CD4-positive, alpha-beta memory T cell (primary cell): ENCODE measurements around the gene LRRC70. TPM values are rescaled to one million over a fixed set of nuclear protein-coding genes. Genes with fewer than 3 reads are reported as not detected.
"Not testable (repeated sequence)": the region's sequence is repeated elsewhere in the genome, so short reads cannot be mapped to it uniquely, and the experiment has no call there.

ENCODE experiments used
- CTCF ChIA-PET: fragments of 350-600 bp; sonication (Branson Sonifier 250); formaldehyde crosslinking; loops from one replicate; lab custom pipeline; 2021; ENCODE audit warnings: inconsistent platforms; ENCODE audit not compliant: partially characterized antibody; lab: Charles Lee
- POLR2A ChIA-PET: fragments of 350-600 bp; sonication (Branson Sonifier 250); formaldehyde crosslinking; loops from one replicate; lab custom pipeline; 2021; ENCODE audit not compliant: partially characterized antibody; lab: Charles Lee
- DNase-seq, 5 donors: peaks; one replicate each; pipeline versions ENCODE4 v3.0.0 to v3.0.0-alpha.2; 2020 to 2022; ENCODE audit warnings: mixed read lengths in 1 of 5
- H3K27ac ChIP-seq: one replicate; pipeline ENCODE4 v1.7.0; 2013; ENCODE audit warnings: low read depth, low read length
- H3K27me3 ChIP-seq: 2 replicates; pipeline ENCODE4 v1.7.0; 2013; ENCODE audit warnings: mild to moderate bottlenecking, low read length, moderate library complexity; ENCODE audit not compliant: insufficient read depth
- H3K36me3 ChIP-seq: 2 replicates; pipeline ENCODE4 v1.7.0; 2013; ENCODE audit warnings: mild to moderate bottlenecking, low read length, moderate library complexity; ENCODE audit not compliant: insufficient read depth
- H3K4me1 ChIP-seq: 2 replicates; pipeline ENCODE4 v1.7.0; 2013; ENCODE audit warnings: mild to moderate bottlenecking, low read length, moderate library complexity; ENCODE audit not compliant: insufficient read depth
- H3K4me3 ChIP-seq, 2 donors: one replicate each; pipeline ENCODE4 v1.7.0; 2013; ENCODE audit warnings: low read length in 2 of 2, mild to moderate bottlenecking in 1 of 2
- H3K9me3 ChIP-seq, 2 donors: one replicate each; pipeline ENCODE4 v1.7.0; 2013; ENCODE audit warnings: low read length in 2 of 2, control low read depth in 1 of 2; ENCODE audit not compliant: control insufficient read depth in 1 of 2
- H3K27ac Mint-ChIP-seq, 7 donors: one replicate each; pipeline ENCODE4 v1.8.0; 2020 to 2021; ENCODE audit warnings: mixed read lengths in 7 of 7, mild to moderate bottlenecking in 6 of 7, inconsistent platforms in 3 of 7, moderate library complexity in 3 of 7
- H3K27me3 Mint-ChIP-seq, 2 donors: one replicate each; pipeline ENCODE4 v1.8.0; 2020 to 2021; ENCODE audit warnings: mixed read lengths in 2 of 2
- H3K36me3 Mint-ChIP-seq, 2 donors: one replicate each; pipeline ENCODE4 v1.8.0; 2020 to 2021; ENCODE audit warnings: mixed read lengths in 2 of 2, inconsistent platforms in 1 of 2, mild to moderate bottlenecking in 1 of 2
- H3K4me1 Mint-ChIP-seq, 4 donors: one replicate each; pipeline ENCODE4 v1.8.0; 2020 to 2021; ENCODE audit warnings: mixed read lengths in 4 of 4, mild to moderate bottlenecking in 1 of 4
- H3K4me3 Mint-ChIP-seq, 8 donors: one replicate each; pipeline ENCODE4 v1.8.0; 2020 to 2021; ENCODE audit warnings: mixed read lengths in 8 of 8, mild to moderate bottlenecking in 7 of 8, moderate library complexity in 6 of 8, inconsistent platforms in 3 of 8
- H3K9me3 Mint-ChIP-seq, 8 donors: one replicate each; pipeline ENCODE4 v1.8.0; 2020 to 2021; ENCODE audit warnings: mixed read lengths in 8 of 8, mild to moderate bottlenecking in 5 of 8, inconsistent platforms in 3 of 8, moderate library complexity in 1 of 8
- intact Hi-C: fragments of 100-400 bp; cut with micrococcal nuclease; formaldehyde crosslinking; loops from one replicate; pipeline ENCODE4 v1.15.1; 2023
- polyA plus RNA-seq, 2 donors: library from polyadenylated mRNA; unstranded; fragments of 300-500 nt; fragmentation: Illumina TruSeq; gene quantifications; one replicate each; pipeline ENCODE4 v1.2.3, GENCODE V29; 2021
- total RNA-seq, 2 experiments: library from RNA; stranded (reverse); gene quantifications; one replicate each; pipeline ENCODE4 v1.2.3, GENCODE V29; 2021

The LRRC70 gene
- total and polyA plus RNA-seq, 4 experiments from 2014 or later: 0.17 to 1.4 (median 0.58) TPM

- Mint-ChIP-seq H3K4me1 (peaks cover 0 to 8% (median 2%) of the 10 kb centered on the region in 4 donors), H3K27ac (no peak overlapping the region), H3K9me3 (no peaks in the 10 kb centered on the region), H3K4me3 (no peak overlapping the region), H3K27me3 (no peaks in the 10 kb centered on the region), H3K36me3 (peaks cover 9% of the 10 kb centered on the region in 2 donors)
- ChIA-PET POLR2A (no interaction called here), CTCF (no interaction called here)
- Histone ChIP-seq H3K27me3 (no peaks in the 10 kb centered on the region), H3K9me3 (no peaks in the 10 kb centered on the region), H3K4me1 (no peaks in the 10 kb centered on the region), H3K36me3 (no peaks in the 10 kb centered on the region), H3K4me3 (no peak overlapping the region), H3K27ac (no peak overlapping the region)
- DNase-seq: no peak
- intact Hi-C loops: no loop called here
Observed at GRCh38 chr5:62617943-62618342, 39.3 kb downstream of the LRRC70 start.

- Histone ChIP-seq H3K4me3 (no peak overlapping the region), H3K4me1 (no peaks in the 10 kb centered on the region), H3K27ac (no peak overlapping the region), H3K9me3 (no peaks in the 10 kb centered on the region), H3K36me3 (no peaks in the 10 kb centered on the region), H3K27me3 (no peaks in the 10 kb centered on the region)
- Mint-ChIP-seq H3K27me3 (no peaks in the 10 kb centered on the region), H3K36me3 (no peaks in the 10 kb centered on the region), H3K27ac (peak overlapping the region in 2 of 7 donors; percentile 19 to 53), H3K4me3 (no peak overlapping the region), H3K4me1 (peaks cover 0 to 5% (median 0%) of the 10 kb centered on the region in 4 donors), H3K9me3 (no peaks in the 10 kb centered on the region)
- POLR2A ChIA-PET: no interaction called here
- no peak for DNase-seq
- CTCF ChIA-PET: no interaction called here
- intact Hi-C loops: loop anchor here (10.0 kb wide), 1 partner anchor 156 kb away; no protein-coding TSS in a partner anchor
Observed at GRCh38 chr5:62620761-62621160, 42.1 kb downstream of the LRRC70 start.

GRCh38 chr5:62621280-62621679 is 42.7 kb downstream of the LRRC70 start:
- CTCF ChIA-PET: no interaction called here
- no peak overlapping the region for H3K4me3 ChIP-seq
- intact Hi-C loops: loop anchor here (10.0 kb wide), 1 partner anchor 156 kb away; no protein-coding TSS in a partner anchor
- no peaks in the 10 kb centered on the region for H3K4me1 ChIP-seq
- H3K9me3 ChIP-seq: no peaks in the 10 kb centered on the region
- no peaks in the 10 kb centered on the region for H3K27me3 ChIP-seq
- Mint-ChIP-seq H3K4me1 (peaks cover 0 to 5% (median 0%) of the 10 kb centered on the region in 4 donors), H3K9me3 (no peaks in the 10 kb centered on the region), H3K36me3 (no peaks in the 10 kb centered on the region), H3K27ac (peak overlapping the region in 1 of 7 donors; percentile 53), H3K27me3 (no peaks in the 10 kb centered on the region), H3K4me3 (no peak overlapping the region)
- no peak overlapping the region for H3K27ac ChIP-seq
- H3K36me3 ChIP-seq: no peaks in the 10 kb centered on the region
- DNase-seq: no peak
- POLR2A ChIA-PET: no interaction called here

DNA sequence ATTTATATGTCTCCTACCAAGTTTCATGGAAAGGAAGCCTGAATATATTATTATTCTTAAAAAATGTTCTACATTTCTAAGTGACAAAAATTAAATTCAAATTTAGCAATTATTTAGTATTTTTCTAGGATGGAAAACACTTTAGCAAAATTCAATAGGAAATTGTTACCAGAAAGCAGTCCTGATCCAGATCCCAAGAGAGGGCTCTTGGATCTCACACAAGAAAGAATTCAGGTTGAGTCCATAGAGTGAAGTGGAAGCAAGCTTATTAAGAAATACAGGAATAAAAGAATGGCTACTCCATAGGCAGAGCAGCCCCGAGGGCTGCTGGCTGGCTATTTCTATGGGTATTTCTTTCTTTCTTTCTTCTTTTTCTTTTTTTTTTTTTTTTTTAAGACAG is 44.7 kb downstream of the LRRC70 start:
- Histone ChIP-seq H3K4me1 (no peaks in the 10 kb centered on the region), H3K27me3 (no peaks in the 10 kb centered on the region), H3K27ac (no peak overlapping the region), H3K4me3 (no peak overlapping the region), H3K36me3 (no peaks in the 10 kb centered on the region), H3K9me3 (no peaks in the 10 kb centered on the region)
- Mint-ChIP-seq H3K36me3 (peaks cover 0 to 9% of the 10 kb centered on the region in 2 donors), H3K27ac (no peak overlapping the region), H3K4me3 (no peak overlapping the region), H3K27me3 (no peaks in the 10 kb centered on the region), H3K4me1 (peaks cover 0 to 5% (median 0%) of the 10 kb centered on the region in 4 donors), H3K9me3 (no peaks in the 10 kb centered on the region)
- intact Hi-C loops: loop anchor here (10.0 kb wide), 1 partner anchor 158 kb away; no protein-coding TSS in a partner anchor
- no peak for DNase-seq
- ChIA-PET POLR2A (no interaction called here), CTCF (no interaction called here)

DNA sequence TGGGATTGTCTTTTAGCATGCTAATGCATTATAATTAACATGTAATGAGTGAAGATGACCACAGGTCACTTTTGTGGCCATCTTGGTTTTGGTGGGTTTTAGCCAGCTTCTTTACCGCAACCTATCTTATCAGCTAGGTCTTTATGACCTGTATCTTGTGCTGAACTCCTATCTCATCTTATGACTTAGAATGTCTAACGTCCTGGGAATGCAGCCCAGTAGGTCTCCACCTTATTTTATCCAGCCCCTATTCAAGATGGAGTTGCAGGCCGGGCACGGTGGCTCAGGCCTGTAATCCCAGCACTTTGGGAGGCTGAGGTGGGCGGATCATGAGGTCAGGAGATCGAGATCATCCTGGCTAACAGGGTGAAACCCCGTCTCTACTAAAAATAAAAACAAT is 45.8 kb downstream of the LRRC70 start:
- peaks cover 4 to 19% of the 10 kb centered on the region in 2 donors for H3K36me3 Mint-ChIP-seq
- H3K27me3 ChIP-seq, H3K9me3 Mint-ChIP-seq, CTCF ChIA-PET, H3K4me3 Mint-ChIP-seq, H3K4me1 Mint-ChIP-seq, H3K9me3 ChIP-seq, H3K36me3 ChIP-seq, H3K4me3 ChIP-seq, DNase-seq, POLR2A ChIA-PET, H3K4me1 ChIP-seq, H3K27me3 Mint-ChIP-seq, H3K27ac ChIP-seq: not testable (repeated sequence)
- H3K27ac Mint-ChIP-seq: peak overlapping the region in 1 of 7 donors; percentile 53
- intact Hi-C loops: loop anchor here (10.0 kb wide), 1 partner anchor 160 kb away; no protein-coding TSS in a partner anchor

- no peaks in the 10 kb centered on the region for H3K9me3 ChIP-seq
- Mint-ChIP-seq H3K9me3 (no peaks in the 10 kb centered on the region), H3K36me3 (peaks cover 4 to 22% of the 10 kb centered on the region in 2 donors), H3K4me3 (no peak overlapping the region), H3K27ac (peak overlapping the region in 2 of 7 donors; percentile 65 to 66), H3K4me1 (no peaks in the 10 kb centered on the region), H3K27me3 (no peaks in the 10 kb centered on the region)
- no peaks in the 10 kb centered on the region for H3K27me3 ChIP-seq
- no peak for DNase-seq
- no peak overlapping the region for H3K4me3 ChIP-seq
- ChIA-PET POLR2A (no interaction called here), CTCF (no interaction called here)
- no peak overlapping the region for H3K27ac ChIP-seq
- H3K4me1 ChIP-seq: no peaks in the 10 kb centered on the region
- H3K36me3 ChIP-seq: no peaks in the 10 kb centered on the region
- intact Hi-C loops: loop anchor here (10.0 kb wide), 1 partner anchor 162 kb away; no protein-coding TSS in a partner anchor
Observed at GRCh38 chr5:62626534-62626933, 47.9 kb downstream of the LRRC70 start.

- Mint-ChIP-seq H3K27ac (no peak overlapping the region), H3K27me3 (no peaks in the 10 kb centered on the region), H3K36me3 (peaks cover 4 to 22% of the 10 kb centered on the region in 2 donors), H3K4me1 (no peaks in the 10 kb centered on the region), H3K4me3 (no peak overlapping the region), H3K9me3 (no peaks in the 10 kb centered on the region)
- no peaks in the 10 kb centered on the region for H3K9me3 ChIP-seq
- no peak for DNase-seq
- H3K4me3 ChIP-seq: no peak overlapping the region
- H3K36me3 ChIP-seq: no peaks in the 10 kb centered on the region
- H3K4me1 ChIP-seq: no peaks in the 10 kb centered on the region
- no peak overlapping the region for H3K27ac ChIP-seq
- H3K27me3 ChIP-seq: no peaks in the 10 kb centered on the region
- CTCF ChIA-PET: no interaction called here
- intact Hi-C loops: loop anchor here (10.0 kb wide), 1 partner anchor 162 kb away; no protein-coding TSS in a partner anchor
- POLR2A ChIA-PET: no interaction called here
Observed at GRCh38 chr5:62627121-62627520, 48.5 kb downstream of the LRRC70 start.
